Immature natural killer cell (primary cell): ENCODE data around the gene FAM81B. TPM values are rescaled to one million over a fixed set of nuclear protein-coding genes. Genes with fewer than 3 reads are reported as not detected.
"Not testable (repeated sequence)": the region's sequence is repeated elsewhere in the genome, so short reads cannot be mapped to it uniquely, and the experiment has no call there.

Source experiments
- DNase-seq, 3 donors: peaks; one replicate each; pipeline ENCODE4 v3.0.0; 2022; ENCODE audit warnings: mixed read lengths in 1 of 3
- H3K27ac Mint-ChIP-seq, 6 donors: one replicate each; pipeline ENCODE4 v1.8.0; 2020; ENCODE audit warnings: mixed read lengths in 6 of 6, mild to moderate bottlenecking in 5 of 6, inconsistent platforms in 4 of 6, moderate library complexity in 3 of 6
- H3K27me3 Mint-ChIP-seq, 3 donors: one replicate each; pipeline ENCODE4 v1.8.0; 2020 to 2021; ENCODE audit warnings: low read depth in 3 of 3, mild to moderate bottlenecking in 3 of 3, mixed read lengths in 3 of 3, moderate library complexity in 3 of 3, inconsistent platforms in 1 of 3
- H3K36me3 Mint-ChIP-seq, 3 donors: one replicate each; pipeline ENCODE4 v1.8.0; 2020; ENCODE audit warnings: mixed read lengths in 3 of 3, inconsistent platforms in 2 of 3, mild to moderate bottlenecking in 2 of 3
- H3K4me1 Mint-ChIP-seq, 2 donors: one replicate each; pipeline ENCODE4 v1.8.0; 2020; ENCODE audit warnings: inconsistent platforms in 2 of 2, mild to moderate bottlenecking in 2 of 2, mixed read lengths in 2 of 2, moderate library complexity in 1 of 2
- H3K4me3 Mint-ChIP-seq, 5 donors: one replicate each; pipeline ENCODE4 v1.8.0; 2020; ENCODE audit warnings: mild to moderate bottlenecking in 5 of 5, mixed read lengths in 5 of 5, inconsistent platforms in 3 of 5, moderate library complexity in 3 of 5
- H3K9me3 Mint-ChIP-seq, 6 donors: one replicate each; pipeline ENCODE4 v1.8.0; 2020; ENCODE audit warnings: mild to moderate bottlenecking in 6 of 6, mixed read lengths in 6 of 6, inconsistent platforms in 4 of 6, moderate library complexity in 3 of 6
- polyA plus RNA-seq, 3 donors: library from polyadenylated mRNA; unstranded; fragments of 300-500 nt; fragmentation: Illumina TruSeq; gene quantifications; one replicate each; pipeline ENCODE4 v1.2.3, GENCODE V29; 2021

The FAM81B gene, protein sequence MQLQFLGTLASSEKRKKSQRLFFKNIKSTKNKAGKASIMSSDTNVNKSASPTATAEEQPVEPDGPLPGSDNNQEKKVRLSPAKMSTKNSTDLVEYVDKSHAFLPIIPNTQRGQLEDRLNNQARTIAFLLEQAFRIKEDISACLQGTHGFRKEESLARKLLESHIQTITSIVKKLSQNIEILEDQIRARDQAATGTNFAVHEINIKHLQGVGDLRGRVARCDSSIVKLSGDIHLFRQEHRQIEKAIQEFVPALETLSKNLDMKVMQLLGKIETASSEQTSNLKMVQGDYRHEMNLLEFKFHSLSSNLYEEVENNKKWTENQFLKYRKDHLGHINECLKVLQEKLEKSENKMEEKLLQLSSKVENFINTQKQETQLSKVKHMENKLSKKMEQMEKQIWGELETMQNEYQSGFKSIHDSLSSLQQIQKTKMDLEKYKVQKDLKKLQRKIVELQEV
- polyA plus RNA-seq = under 1 TPM in 1 of 3 donors, not detected in 2; 0.55 TPM

DNA sequence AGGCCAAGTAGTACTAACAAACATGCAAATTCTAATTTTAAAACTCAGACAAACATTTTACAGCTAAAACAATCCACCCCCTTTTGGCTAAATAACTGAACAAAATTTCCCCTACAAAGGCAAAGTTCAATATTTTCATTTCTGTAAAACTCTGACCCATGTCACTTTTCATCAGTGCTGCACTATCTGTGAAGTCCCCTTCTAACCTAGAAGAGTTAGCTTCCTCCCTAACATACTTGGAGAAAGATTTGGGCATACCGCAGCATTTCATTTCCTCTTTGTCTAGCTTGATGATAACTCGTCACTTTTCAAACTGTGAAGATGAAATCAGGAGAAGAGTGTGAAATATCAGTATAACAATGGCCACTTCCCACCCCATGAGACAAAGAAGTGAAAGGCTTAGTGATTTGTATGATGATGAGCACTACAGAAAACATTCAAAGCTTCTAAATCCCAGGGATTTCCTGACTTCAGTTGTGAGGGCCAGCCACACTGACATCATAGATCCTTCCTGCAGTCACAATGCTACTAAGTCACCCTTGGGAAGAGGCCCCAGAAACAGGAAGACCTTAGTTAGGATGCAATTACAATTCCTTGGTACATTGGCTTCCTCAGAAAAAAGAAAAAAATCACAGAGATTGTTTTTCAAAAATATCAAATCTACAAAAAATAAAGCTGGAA, at the start of gene FAM81B:
FAM81B (plus strand) TSS at position 555 of the 681 bp plus-strand sequence; CDS start at position 579, 24 bp downstream.
- Mint-ChIP-seq H3K36me3 (no peaks in the 10 kb centered on the region), H3K4me3 (no peak within 1 kb of the TSS), H3K4me1 (no peaks in the 10 kb centered on the region), H3K9me3 (peaks cover 0 to 10% (median 0%) of the 10 kb centered on the region in 6 donors), H3K27me3 (peaks cover 0 to 5% (median 0%) of the 10 kb centered on the region in 3 donors), H3K27ac (no peak within 1 kb of the TSS)
- no peak for DNase-seq

DNA sequence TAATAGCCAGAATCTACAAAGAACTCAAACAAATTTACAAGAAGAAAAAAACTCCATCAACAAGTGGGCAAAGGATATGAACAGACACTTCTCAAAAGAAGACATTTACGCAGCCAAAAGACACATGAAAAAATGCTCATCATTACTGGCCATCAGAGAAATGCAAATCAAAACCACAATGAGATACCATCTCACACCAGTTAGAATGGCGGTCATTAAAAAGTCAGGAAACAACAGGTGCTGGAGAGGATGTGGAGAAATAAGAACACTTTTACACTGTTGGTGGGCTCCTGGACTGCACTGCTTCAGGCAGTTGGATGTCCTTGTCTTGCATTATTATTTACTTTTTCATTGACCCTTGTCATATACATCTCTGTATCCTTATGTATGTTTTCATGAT, 49.7 kb upstream of the FAM81B start:
- H3K4me1 Mint-ChIP-seq, H3K27ac Mint-ChIP-seq, H3K36me3 Mint-ChIP-seq, H3K27me3 Mint-ChIP-seq, DNase-seq, H3K4me3 Mint-ChIP-seq: not testable (repeated sequence)
- peaks cover 0 to 10% (median 4%) of the 10 kb centered on the region in 6 donors for H3K9me3 Mint-ChIP-seq

DNA sequence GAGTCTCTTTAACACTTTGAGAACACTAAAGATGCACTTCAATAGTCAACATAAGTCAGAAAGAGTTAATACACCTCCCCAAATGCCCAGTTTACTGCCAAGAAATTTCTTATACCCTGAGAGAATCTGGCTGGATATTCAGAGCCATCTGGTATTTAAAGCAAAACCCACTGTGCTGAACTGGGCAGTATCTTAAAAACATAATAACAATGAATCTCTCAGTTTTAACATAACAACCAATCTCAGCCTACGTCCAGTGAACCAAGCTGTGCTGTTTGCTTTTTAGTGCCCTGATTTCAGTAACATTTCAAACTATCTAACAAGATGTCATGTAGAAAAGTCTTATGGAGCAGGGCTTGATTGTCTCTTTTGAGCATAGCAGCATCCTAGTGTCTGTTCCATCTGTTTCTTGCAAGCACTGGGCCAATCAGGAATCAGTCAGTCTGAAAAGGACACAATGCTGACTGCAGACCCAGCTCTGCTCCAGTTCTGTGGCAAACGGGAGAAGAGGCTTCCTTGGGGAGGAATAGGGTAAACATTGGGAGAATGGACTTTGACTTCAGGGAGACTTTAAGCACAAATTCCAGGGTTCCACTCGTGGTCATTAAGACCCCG, 43.6 kb upstream of the FAM81B start:
- no peaks in the 10 kb centered on the region for H3K27me3 Mint-ChIP-seq
- H3K36me3 Mint-ChIP-seq = no peaks in the 10 kb centered on the region
- no peak overlapping the region for H3K4me3 Mint-ChIP-seq
- H3K9me3 Mint-ChIP-seq = peaks cover 0 to 8% (median 1%) of the 10 kb centered on the region in 6 donors
- no peak for DNase-seq
- no peak overlapping the region for H3K27ac Mint-ChIP-seq
- no peaks in the 10 kb centered on the region for H3K4me1 Mint-ChIP-seq

DNA sequence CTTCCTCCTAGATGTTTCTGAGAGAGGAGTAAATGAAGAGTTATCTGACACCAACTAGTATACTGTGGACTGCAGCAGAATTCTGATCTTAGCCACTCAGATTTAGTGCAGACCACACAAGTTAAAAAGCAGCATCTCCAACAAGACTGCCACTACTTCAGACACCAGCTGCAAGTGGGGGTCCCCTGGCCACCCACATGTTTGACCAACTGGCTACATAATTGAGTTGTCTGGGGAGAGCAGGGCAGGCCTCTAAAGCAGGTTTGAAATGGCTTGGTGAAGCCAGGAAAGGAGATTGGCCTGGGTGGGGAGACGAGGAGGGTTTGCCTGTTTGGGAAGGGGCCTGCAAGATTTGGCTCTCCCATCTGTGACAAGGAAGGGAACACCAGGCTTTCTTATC, 40.5 kb upstream of the FAM81B start:
- H3K9me3 Mint-ChIP-seq = peaks cover 0 to 6% (median 0%) of the 10 kb centered on the region in 6 donors
- no peaks in the 10 kb centered on the region for H3K36me3 Mint-ChIP-seq
- no peak overlapping the region for H3K4me3 Mint-ChIP-seq
- no peak for DNase-seq
- no peak overlapping the region for H3K27ac Mint-ChIP-seq
- H3K27me3 Mint-ChIP-seq = peaks cover 0 to 3% (median 0%) of the 10 kb centered on the region in 3 donors
- H3K4me1 Mint-ChIP-seq = no peaks in the 10 kb centered on the region

DNA sequence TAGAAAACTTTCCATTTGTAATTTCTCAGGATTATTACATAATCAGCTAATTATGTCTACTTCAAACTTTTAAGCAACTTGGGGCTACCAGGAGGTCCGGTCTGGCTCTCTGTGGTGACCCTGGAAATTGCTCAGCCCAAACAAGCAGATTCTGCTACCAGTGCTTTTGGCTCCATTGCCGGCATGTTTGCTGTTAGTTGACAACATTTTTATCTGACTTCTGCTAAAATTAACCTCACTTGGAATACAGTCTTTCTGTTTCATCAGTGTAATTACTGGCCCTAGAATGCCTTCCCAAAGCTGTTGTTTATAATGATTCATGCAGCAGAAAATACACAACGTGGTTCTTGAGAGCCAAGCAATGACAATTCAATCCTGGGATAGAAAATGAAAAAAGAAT, 38.5 kb upstream of the FAM81B start:
- DNase-seq = no peak
- Mint-ChIP-seq H3K4me1 (no peaks in the 10 kb centered on the region), H3K27ac (no peak overlapping the region), H3K27me3 (peaks cover 0 to 3% (median 0%) of the 10 kb centered on the region in 3 donors), H3K36me3 (no peaks in the 10 kb centered on the region), H3K9me3 (peaks cover 0 to 5% (median 0%) of the 10 kb centered on the region in 6 donors), H3K4me3 (no peak overlapping the region)

DNA sequence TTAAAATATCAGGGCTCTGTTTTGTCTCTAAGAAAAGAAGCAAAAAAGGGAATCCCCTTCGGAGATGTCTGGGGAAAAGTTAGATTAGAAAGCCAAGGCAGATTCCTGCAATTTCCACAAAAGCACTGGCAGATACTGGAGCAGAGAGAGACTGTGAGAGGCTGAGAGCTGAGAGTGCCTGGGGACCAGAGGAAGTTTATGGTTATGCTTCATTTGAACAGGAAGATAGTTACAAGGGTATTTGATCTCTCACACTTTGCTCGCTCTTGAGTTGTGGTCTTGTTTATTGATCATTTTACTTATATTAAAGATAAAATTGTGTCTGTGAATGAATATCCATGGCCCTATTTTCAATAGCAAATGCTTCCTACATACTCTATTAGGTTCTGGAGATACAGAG, 32.8 kb upstream of the FAM81B start:
- no peak for DNase-seq
- H3K4me1 Mint-ChIP-seq = no peaks in the 10 kb centered on the region
- no peaks in the 10 kb centered on the region for H3K36me3 Mint-ChIP-seq
- H3K27ac Mint-ChIP-seq = no peak overlapping the region
- peaks cover 0 to 3% (median 0%) of the 10 kb centered on the region in 3 donors for H3K27me3 Mint-ChIP-seq
- H3K4me3 Mint-ChIP-seq = no peak overlapping the region
- peaks cover 0 to 4% (median under 1%) of the 10 kb centered on the region in 6 donors for H3K9me3 Mint-ChIP-seq

DNA sequence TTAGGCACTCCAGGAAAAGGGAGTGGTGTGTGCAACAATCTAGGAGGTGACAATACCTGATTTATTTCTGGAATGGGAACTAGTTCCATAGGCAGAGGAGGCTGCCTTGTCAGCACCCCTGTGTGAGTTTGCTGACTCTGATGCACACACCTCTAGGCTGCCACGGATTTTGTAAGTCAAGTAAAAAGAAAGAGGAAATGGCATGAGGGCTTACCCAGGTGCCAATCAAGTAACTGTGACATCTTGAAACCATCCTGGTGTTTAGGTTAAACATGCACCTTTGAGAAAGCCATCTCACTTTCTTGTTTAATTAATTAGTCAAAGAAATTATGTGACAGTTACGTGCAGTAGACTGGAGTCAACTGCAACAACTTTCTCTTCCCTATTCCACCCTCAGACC, 32.3 kb upstream of the FAM81B start:
- Mint-ChIP-seq H3K4me3 (no peak overlapping the region), H3K9me3 (peaks cover 0 to 4% (median under 1%) of the 10 kb centered on the region in 6 donors), H3K4me1 (no peaks in the 10 kb centered on the region), H3K27ac (no peak overlapping the region), H3K27me3 (no peaks in the 10 kb centered on the region), H3K36me3 (no peaks in the 10 kb centered on the region)
- DNase-seq = no peak

DNA sequence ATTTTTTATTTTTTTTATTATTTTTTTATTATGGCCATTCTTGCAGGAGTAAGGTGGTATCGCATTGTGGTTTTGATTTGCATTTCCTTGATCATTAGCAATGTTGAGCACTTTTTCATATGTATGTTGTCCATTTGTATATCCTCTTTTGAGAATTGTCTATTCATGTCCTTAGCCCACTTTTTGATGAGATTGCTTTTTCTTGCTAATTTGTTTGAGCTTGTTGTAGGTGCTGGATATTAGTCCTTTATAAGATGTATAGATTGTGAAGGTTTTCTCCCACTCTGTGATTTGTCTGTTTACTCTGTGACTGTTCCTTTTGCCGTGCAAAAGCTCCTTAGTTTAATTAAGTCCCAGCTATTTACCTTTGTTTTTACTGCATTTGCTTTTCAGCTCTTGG, 30.5 kb upstream of the FAM81B start:
- H3K36me3 Mint-ChIP-seq, H3K27me3 Mint-ChIP-seq, H3K27ac Mint-ChIP-seq, H3K9me3 Mint-ChIP-seq, H3K4me1 Mint-ChIP-seq, DNase-seq, H3K4me3 Mint-ChIP-seq: not testable (repeated sequence)

DNA sequence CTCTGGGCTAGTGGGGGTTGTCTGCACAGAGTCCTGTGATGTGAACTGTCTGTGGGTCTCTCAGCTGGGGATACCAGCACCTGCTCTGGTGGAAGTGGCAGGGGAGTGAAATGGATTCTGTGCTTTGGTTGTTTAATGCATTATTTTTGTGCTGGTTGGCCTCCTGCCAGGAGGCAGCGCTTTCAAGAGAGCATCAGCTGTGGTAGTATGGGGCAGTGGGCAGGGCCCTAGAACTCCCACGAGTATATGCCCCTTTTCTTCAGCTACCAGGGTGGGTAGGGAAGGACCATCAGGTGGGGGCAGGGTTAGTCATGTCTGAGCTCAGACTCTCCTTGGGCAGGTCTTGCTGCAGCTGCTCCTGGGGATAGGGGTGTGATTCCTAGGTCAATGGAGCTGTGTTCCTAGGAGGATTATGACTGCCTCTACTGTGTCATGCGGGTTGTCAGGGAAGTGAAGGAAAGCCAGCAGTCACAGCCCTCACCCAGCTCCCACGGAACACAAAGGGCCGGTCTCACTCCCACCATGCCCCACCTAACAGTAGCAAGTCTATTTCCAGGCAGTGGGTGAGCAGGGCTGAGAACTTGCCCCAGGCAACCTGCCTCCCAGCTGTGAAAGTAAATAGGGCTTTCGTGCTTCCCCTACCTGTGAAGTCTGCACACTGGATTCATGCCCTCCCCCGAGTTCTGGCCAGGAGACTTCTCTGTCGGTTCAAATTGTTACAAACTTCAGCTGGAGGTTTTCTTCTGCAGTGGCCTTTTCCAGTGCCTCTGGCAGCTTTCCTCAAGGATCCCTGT, 25.7 kb upstream of the FAM81B start:
- Mint-ChIP-seq H3K9me3 (peaks cover 0 to 5% (median 1%) of the 10 kb centered on the region in 6 donors), H3K27me3 (peaks cover 0 to 12% (median 2%) of the 10 kb centered on the region in 3 donors), H3K4me1 (no peaks in the 10 kb centered on the region), H3K36me3 (no peaks in the 10 kb centered on the region), H3K4me3 (no peak overlapping the region), H3K27ac (no peak overlapping the region)
- DNase-seq = no peak

DNA sequence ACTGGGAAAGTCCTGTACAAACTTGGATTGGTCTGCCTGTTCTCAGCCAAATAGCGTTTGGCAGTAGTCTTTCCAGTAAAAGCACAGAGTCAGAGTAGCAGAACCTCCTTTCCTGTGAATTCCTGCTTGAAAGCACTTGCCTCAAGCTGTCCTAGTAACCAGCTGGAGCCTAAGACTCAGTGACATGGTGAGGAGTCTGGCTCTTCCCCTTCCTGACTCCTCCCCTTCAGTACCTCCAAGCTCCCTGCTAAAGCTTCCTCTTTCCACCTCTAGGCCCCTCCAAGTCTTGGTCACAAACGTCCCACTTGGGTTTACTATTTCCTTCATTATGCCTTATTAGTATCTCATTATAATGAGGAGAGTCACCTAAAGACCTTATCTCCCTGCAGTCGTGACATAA, 21.4 kb upstream of the FAM81B start:
- no peak for DNase-seq
- no peaks in the 10 kb centered on the region for H3K36me3 Mint-ChIP-seq
- no peaks in the 10 kb centered on the region for H3K4me1 Mint-ChIP-seq
- no peak overlapping the region for H3K27ac Mint-ChIP-seq
- peaks cover 0 to 3% (median 0%) of the 10 kb centered on the region in 6 donors for H3K9me3 Mint-ChIP-seq
- H3K27me3 Mint-ChIP-seq = peaks cover 0 to 11% (median 2%) of the 10 kb centered on the region in 3 donors
- H3K4me3 Mint-ChIP-seq = no peak overlapping the region

DNA sequence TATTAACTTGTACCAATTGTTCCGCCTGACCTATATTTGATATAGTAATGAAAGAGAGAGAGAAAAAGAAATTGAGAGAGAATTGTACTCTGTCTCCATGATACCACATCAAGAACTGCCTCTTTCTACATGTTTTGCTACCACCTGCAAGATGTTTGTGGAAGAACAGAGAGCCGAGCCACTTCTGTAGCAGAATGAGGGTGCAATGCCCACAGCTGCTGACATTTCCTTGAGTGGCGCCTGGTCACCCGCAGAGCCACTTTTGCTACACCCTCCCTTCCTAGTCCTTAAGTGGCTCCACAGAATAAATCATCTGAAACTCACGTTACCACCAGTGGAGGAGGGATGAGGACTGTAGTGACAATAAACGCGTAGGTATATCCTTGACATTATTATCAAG, 17.1 kb upstream of the FAM81B start:
- Mint-ChIP-seq H3K4me3 (no peak overlapping the region), H3K4me1 (no peaks in the 10 kb centered on the region), H3K9me3 (peaks cover 0 to 2% (median 0%) of the 10 kb centered on the region in 6 donors), H3K27ac (no peak overlapping the region), H3K27me3 (peaks cover 0 to 6% (median 0%) of the 10 kb centered on the region in 3 donors), H3K36me3 (no peaks in the 10 kb centered on the region)
- DNase-seq = no peak

DNA sequence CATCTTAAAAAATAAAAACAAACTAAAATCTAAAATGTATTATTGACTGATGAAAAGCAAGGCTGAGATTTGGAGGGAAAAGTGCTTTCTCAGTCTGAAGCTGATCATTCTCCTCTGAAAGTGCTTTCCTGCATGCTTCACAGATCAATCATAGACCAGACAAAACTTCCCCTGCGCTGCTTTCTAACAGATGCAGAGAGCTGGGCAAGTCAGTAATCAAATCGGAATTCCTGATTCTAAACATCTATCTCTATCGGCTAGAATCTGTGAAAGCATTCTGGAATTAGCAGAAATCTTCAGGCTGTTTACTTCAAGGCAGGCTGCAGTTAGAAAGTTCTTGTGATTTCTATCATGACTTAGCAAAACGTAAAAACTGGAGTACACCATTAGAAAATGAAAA, 15.6 kb upstream of the FAM81B start:
- H3K27ac Mint-ChIP-seq = no peak overlapping the region
- DNase-seq = no peak
- no peak overlapping the region for H3K4me3 Mint-ChIP-seq
- peaks cover 10 to 11% of the 10 kb centered on the region in 2 donors for H3K4me1 Mint-ChIP-seq
- peaks cover 0 to 4% (median 0%) of the 10 kb centered on the region in 3 donors for H3K27me3 Mint-ChIP-seq
- no peaks in the 10 kb centered on the region for H3K9me3 Mint-ChIP-seq
- no peaks in the 10 kb centered on the region for H3K36me3 Mint-ChIP-seq

DNA sequence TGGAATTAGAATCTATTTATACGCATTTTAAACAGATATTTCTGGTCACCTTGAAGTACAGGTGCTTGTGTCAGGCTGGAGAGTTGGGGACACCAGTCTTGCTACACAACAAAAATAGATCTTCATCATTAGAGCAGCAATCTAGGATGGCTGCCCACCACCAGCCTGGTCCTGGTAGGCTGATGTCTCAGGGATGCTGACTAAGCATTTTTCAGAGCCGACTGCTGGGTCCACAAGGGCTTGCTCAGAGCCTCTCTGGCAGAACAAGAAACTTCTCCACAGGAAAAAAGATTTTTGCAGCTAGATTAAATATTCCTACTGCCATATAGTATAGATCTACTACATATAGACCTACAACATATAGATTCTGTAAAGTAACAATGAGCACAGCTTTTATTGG, 12.0 kb upstream of the FAM81B start:
- H3K27ac Mint-ChIP-seq = no peak overlapping the region
- H3K36me3 Mint-ChIP-seq = no peaks in the 10 kb centered on the region
- H3K9me3 Mint-ChIP-seq = peaks cover 0 to 3% (median 0%) of the 10 kb centered on the region in 6 donors
- no peak for DNase-seq
- peaks cover 0 to 2% (median 0%) of the 10 kb centered on the region in 3 donors for H3K27me3 Mint-ChIP-seq
- H3K4me1 Mint-ChIP-seq = peaks cover 13 to 16% of the 10 kb centered on the region in 2 donors
- no peak overlapping the region for H3K4me3 Mint-ChIP-seq
